ENCODE results near the gene GPR63.

Gene GPR63

GRCh38 chr6:96865055-96865405, 27.8 kb upstream of the GPR63 start:
- in situ Hi-C loops (cut with MboI; ENCODE audit: low pct_unique_long_range_greater_than_20kb, low sequenced_read_pairs, unreplicated experiment) = no loop called here
- no peak for TF ChIP-seq CTCF (IDR thresholded peaks at IDR 0.05; ENCODE audit: extremely low read depth, insufficient read depth, missing control alignments)
- DNase-seq (ENCODE audit: low spot score) = no peak

GRCh38 chr6:96864216-96865054, 27.2 kb upstream of the GPR63 start:
- no peak for TF ChIP-seq CTCF (IDR thresholded peaks at IDR 0.05; ENCODE audit: extremely low read depth, insufficient read depth, missing control alignments)
- no peak for DNase-seq (ENCODE audit: low spot score)
- in situ Hi-C loops (cut with MboI; ENCODE audit: low pct_unique_long_range_greater_than_20kb, low sequenced_read_pairs, unreplicated experiment) = no loop called here

- in situ Hi-C loops (cut with MboI; ENCODE audit: low pct_unique_long_range_greater_than_20kb, low sequenced_read_pairs, unreplicated experiment) = no loop called here
- TF ChIP-seq CTCF (IDR thresholded peaks at IDR 0.05; ENCODE audit: extremely low read depth, insufficient read depth, missing control alignments) = no peak
- no peak for DNase-seq (ENCODE audit: low spot score)
Observed at GRCh38 chr6:96862560-96862959, 25.3 kb upstream of the GPR63 start.

- in situ Hi-C loops (cut with MboI; ENCODE audit: low pct_unique_long_range_greater_than_20kb, low sequenced_read_pairs, unreplicated experiment) = no loop called here
- DNase-seq (ENCODE audit: low spot score) = no peak
- no peak for TF ChIP-seq CTCF (IDR thresholded peaks at IDR 0.05; ENCODE audit: extremely low read depth, insufficient read depth, missing control alignments)
Observed at GRCh38 chr6:96861588-96861987, 24.3 kb upstream of the GPR63 start.

GRCh38 chr6:96856856-96857255, 19.6 kb upstream of the GPR63 start:
- no peak for TF ChIP-seq CTCF (IDR thresholded peaks at IDR 0.05; ENCODE audit: extremely low read depth, insufficient read depth, missing control alignments)
- in situ Hi-C loops (cut with MboI; ENCODE audit: low pct_unique_long_range_greater_than_20kb, low sequenced_read_pairs, unreplicated experiment) = no loop called here
- DNase-seq (ENCODE audit: low spot score) = no peak

GRCh38 chr6:96853083-96853482, 15.8 kb upstream of the GPR63 start:
- TF ChIP-seq CTCF (IDR thresholded peaks at IDR 0.05; ENCODE audit: extremely low read depth, insufficient read depth, missing control alignments) = no peak
- in situ Hi-C loops (cut with MboI; ENCODE audit: low pct_unique_long_range_greater_than_20kb, low sequenced_read_pairs, unreplicated experiment) = no loop called here
- no peak for DNase-seq (ENCODE audit: low spot score)

Data from GM13977 (cell line).